22Rv1 (cell line): Measurements from ENCODE around the gene ZBTB5.

Experiments
- CTCF ChIP-seq: fragments of 450-650 bp; IDR thresholded peaks from 2 replicates; pipeline ENCODE4 v1.5.1; 2017; ENCODE audit warnings: mild to moderate bottlenecking
- ZFX ChIP-seq: fragments of 450-650 bp; IDR thresholded peaks from 2 replicates; pipeline ENCODE4 v1.6.1; 2017; ENCODE audit warnings: antibody characterized with exemption, borderline replicate concordance

- TF ChIP-seq CTCF (no peak), ZFX (no peak)
These were observed 15.5 kb upstream of the ZBTB5 start for GRCh38 chr9:37480759-37481158.
